HepG2 (cell line): ENCODE measurements around the gene NBEAL2. TPM values are rescaled to one million over a fixed set of nuclear protein-coding genes. Genes with fewer than 3 reads are reported as not detected.

Experiments used
- ATRX ChIP-seq: sonication (generic); formaldehyde crosslinking; IDR thresholded peaks from 2 replicates; pipeline ENCODE4 v1.4.0; 2020; ENCODE audit warnings: missing genetic modification reagents, borderline replicate concordance
- CCDC6 ChIP-seq: sonication (generic); formaldehyde crosslinking; IDR thresholded peaks from 2 replicates; pipeline ENCODE4 v1.8.1; 2022; ENCODE audit warnings: mild to moderate bottlenecking, missing genetic modification reagents, moderate library complexity
- FOXJ3 ChIP-seq: sonication (generic); formaldehyde crosslinking; IDR thresholded peaks from 2 replicates; pipeline ENCODE4 v1.4.0; 2020; ENCODE audit warnings: missing genetic modification reagents, mild to moderate bottlenecking, borderline replicate concordance
- HIVEP1 ChIP-seq: sonication (generic); formaldehyde crosslinking; IDR thresholded peaks from 2 replicates; pipeline ENCODE4 v1.4.0; 2020; ENCODE audit warnings: mild to moderate bottlenecking, missing genetic modification reagents
- KDM5B ChIP-seq: sonication (generic); formaldehyde crosslinking; IDR thresholded peaks from 2 replicates; pipeline ENCODE4 v1.4.0; 2020; ENCODE audit warnings: missing genetic modification reagents, mild to moderate bottlenecking, borderline replicate concordance
- KIAA2018 ChIP-seq: sonication (generic); formaldehyde crosslinking; IDR thresholded peaks from 2 replicates; pipeline ENCODE4 v1.5.0; 2020; ENCODE audit warnings: mild to moderate bottlenecking, missing genetic modification reagents, borderline replicate concordance
- NFYB ChIP-seq: sonication (generic); formaldehyde crosslinking; IDR thresholded peaks from 2 replicates; pipeline ENCODE4 v1.4.0; 2020; ENCODE audit warnings: missing genetic modification reagents
- PHF5A ChIP-seq: IDR thresholded peaks from one replicate; pipeline ENCODE4 v1.6.1; 2018; ENCODE audit warnings: low read depth, missing genetic modification reagents; ENCODE audit not compliant: unreplicated experiment
- RFXAP ChIP-seq: sonication (generic); formaldehyde crosslinking; IDR thresholded peaks from 2 replicates; pipeline ENCODE4 v1.4.0; 2020; ENCODE audit warnings: missing genetic modification reagents, borderline replicate concordance
- SMARCE1 ChIP-seq: fragments of 450-650 bp; IDR thresholded peaks from 2 replicates; pipeline ENCODE4 v1.6.1; 2017; ENCODE audit warnings: borderline replicate concordance
- TBX2 ChIP-seq: sonication (generic); formaldehyde crosslinking; IDR thresholded peaks from 2 replicates; pipeline ENCODE4 v1.5.0; 2020; ENCODE audit warnings: missing genetic modification reagents, mild to moderate bottlenecking, borderline replicate concordance
- TCF7L2 ChIP-seq: IDR thresholded peaks from 2 replicates; pipeline ENCODE4 v1.6.1; 2011; ENCODE audit warnings: mild to moderate bottlenecking, low read depth, low read length, moderate library complexity
- YEATS4 ChIP-seq: sonication (generic); formaldehyde crosslinking; IDR thresholded peaks from 2 replicates; pipeline ENCODE4 v1.4.0; 2020; ENCODE audit warnings: missing genetic modification reagents, borderline replicate concordance
- ZBED4 ChIP-seq: sonication (generic); formaldehyde crosslinking; IDR thresholded peaks from 2 replicates; pipeline ENCODE4 v1.4.0; 2020; ENCODE audit warnings: missing genetic modification reagents, borderline replicate concordance
- ZMYM4 ChIP-seq: sonication (generic); formaldehyde crosslinking; IDR thresholded peaks from 2 replicates; pipeline ENCODE4 v1.8.1; 2023; ENCODE audit warnings: mild to moderate bottlenecking, missing genetic modification reagents
- ZNF496 ChIP-seq: sonication (generic); formaldehyde crosslinking; IDR thresholded peaks from 2 replicates; pipeline ENCODE4 v1.8.1; 2023; ENCODE audit warnings: mild to moderate bottlenecking, moderate library complexity, missing genetic modification reagents; ENCODE audit not compliant: insufficient replicate concordance
- ZNF766 ChIP-seq: sonication (generic); formaldehyde crosslinking; IDR thresholded peaks from 2 replicates; pipeline ENCODE4 v1.5.0; 2020; ENCODE audit warnings: missing genetic modification reagents, borderline replicate concordance
- polyA plus RNA-seq, 8 experiments: library from polyadenylated mRNA; depleted of rRNA in 3 of 8; stranded (reverse) in 7 of 8; unstranded in 1 of 8; fragments of >200 nt; fragmentation: Illumina TruSeq in 4 of 8; extraction: Trizol in 4 of 8; gene quantifications; 2 replicates each; pipeline versions ENCODE4 v1.2.1 to v1.2.3, GENCODE V29; 2011 to 2016; ENCODE audit warnings: low read depth in 4 of 8, missing spikeins in 1 of 8, mixed read lengths in 1 of 8; ENCODE audit not compliant: insufficient read depth in 1 of 8
- total RNA-seq, 5 experiments: library from RNA; depleted of rRNA; stranded (reverse); fragments of >200 nt; fragmentation: Illumina TruSeq; extraction: Trizol; gene quantifications; 2 replicates each; pipeline ENCODE4 v1.2.3, GENCODE V29; 2016; ENCODE audit warnings: low read depth in 1 of 5

The NBEAL2 gene
- total and polyA plus RNA-seq, 2 of the 13 experiments (the other 11 are each of a cell fraction or from before 2014, with no cell fraction given), result 9.7 to 12.4 TPM

- TF ChIP-seq ZBED4 (CRISPR knock-in tag), result 0 out of 2 replicates have a peak, but pooled peaks have one; percentile 31
- TF ChIP-seq HIVEP1, result no peak
- TF ChIP-seq CCDC6, result 0 out of 2 replicates have a peak, but pooled peaks have one; percentile 8
- peak; percentile 81; the same call in 1 of the 2 replicates for TF ChIP-seq FOXJ3 (CRISPR knock-in tag)
- peak; percentile 73; the same call in 1 of the 2 replicates for TF ChIP-seq RFXAP (CRISPR knock-in tag)
- peak; percentile 61 for TF ChIP-seq ZMYM4 (CRISPR knock-in tag)
- TF ChIP-seq ZNF766 (CRISPR knock-in tag), result no peak
- peak; percentile 87 for TF ChIP-seq PHF5A (CRISPR knock-in tag)
- TF ChIP-seq SMARCE1, result no peak
- TF ChIP-seq KIAA2018 (CRISPR knock-in tag), result no peak
- 0 out of 2 replicates have a peak, but pooled peaks have one; percentile 67 for TF ChIP-seq TBX2 (CRISPR knock-in tag)
- no peak for TF ChIP-seq TCF7L2
- no peak for TF ChIP-seq ZNF496
- 0 out of 2 replicates have a peak, but pooled peaks have one; percentile 28 for TF ChIP-seq KDM5B
- TF ChIP-seq YEATS4 (CRISPR knock-in tag), result no peak; the same call in 1 of the 2 replicates
- TF ChIP-seq NFYB (CRISPR knock-in tag), result no peak
- no peak for TF ChIP-seq ATRX
These were observed 8.9 kb upstream of the NBEAL2 start (continued) for GRCh38 chr3:46970391-46971091.
